T-helper 2 cell treated with Interferon-gamma antibody and Interleukin-4, amounts not matched to agents 5 μg/mL and 100 μg/mL, for 36 hours (primary cell): Measurements from ENCODE around the gene NUFIP1.
A peak's percentile ranks its signal among the peaks of the same experiment; 100 is the strongest.
"Not testable (repeated sequence)": the region's sequence is repeated elsewhere in the genome, so short reads cannot be mapped to it uniquely, and the experiment has no call there.

Experiments
- DNase-seq: peaks from one replicate; pipeline ENCODE4 v3.0.0; 2021; ENCODE audit warnings: low spot score
- H3K27ac Mint-ChIP-seq: one replicate; pipeline ENCODE4 v1.8.0; 2021; ENCODE audit warnings: mild to moderate bottlenecking, mixed read lengths
- H3K27me3 Mint-ChIP-seq: one replicate; pipeline ENCODE4 v1.8.0; 2021; ENCODE audit warnings: low read depth, mixed read lengths
- H3K36me3 Mint-ChIP-seq: one replicate; pipeline ENCODE4 v1.8.0; 2021; ENCODE audit warnings: low read depth, mixed read lengths
- H3K4me1 Mint-ChIP-seq: one replicate; pipeline ENCODE4 v1.8.0; 2021; ENCODE audit warnings: low read depth, mixed read lengths
- H3K4me3 Mint-ChIP-seq: one replicate; pipeline ENCODE4 v1.8.0; 2022; ENCODE audit warnings: mild to moderate bottlenecking, moderate library complexity, mixed read lengths
- H3K9me3 Mint-ChIP-seq: one replicate; pipeline ENCODE4 v1.8.0; 2021; ENCODE audit warnings: mixed read lengths

Gene NUFIP1

GRCh38 chr13:44952671-44953070, 36.6 kb downstream of the NUFIP1 start:
- Mint-ChIP-seq H3K9me3 (no peaks in the 10 kb centered on the region), H3K27me3 (no peaks in the 10 kb centered on the region), H3K4me1 (no peaks in the 10 kb centered on the region), H3K36me3 (no peaks in the 10 kb centered on the region), H3K27ac (no peak overlapping the region), H3K4me3 (no peak overlapping the region)
- no peak for DNase-seq

- H3K27ac Mint-ChIP-seq, result no peak overlapping the region
- no peaks in the 10 kb centered on the region for H3K9me3 Mint-ChIP-seq
- H3K36me3 Mint-ChIP-seq, result no peaks in the 10 kb centered on the region
- H3K4me3 Mint-ChIP-seq, result no peak overlapping the region
- H3K27me3 Mint-ChIP-seq, result no peaks in the 10 kb centered on the region
- no peaks in the 10 kb centered on the region for H3K4me1 Mint-ChIP-seq
- no peak for DNase-seq
Observed at GRCh38 chr13:44951184-44951583, 38.1 kb downstream of the NUFIP1 start.

- H3K4me3 Mint-ChIP-seq, H3K36me3 Mint-ChIP-seq, H3K27ac Mint-ChIP-seq, H3K4me1 Mint-ChIP-seq, H3K9me3 Mint-ChIP-seq, H3K27me3 Mint-ChIP-seq, DNase-seq: not testable (repeated sequence)
Observed at GRCh38 chr13:44943411-44943810, 45.9 kb downstream of the NUFIP1 start.

GRCh38 chr13:44938854-44939253, 50.4 kb downstream of the NUFIP1 start:
- no peaks in the 10 kb centered on the region for H3K9me3 Mint-ChIP-seq
- DNase-seq, result no peak
- H3K36me3 Mint-ChIP-seq, result peaks cover 9% of the 10 kb centered on the region
- H3K4me1 Mint-ChIP-seq, result peaks cover 4% of the 10 kb centered on the region
- no peak overlapping the region for H3K27ac Mint-ChIP-seq
- H3K4me3 Mint-ChIP-seq, result no peak overlapping the region
- H3K27me3 Mint-ChIP-seq, result no peaks in the 10 kb centered on the region

- no peak overlapping the region for H3K4me3 Mint-ChIP-seq
- H3K27me3 Mint-ChIP-seq, result peaks cover 4% of the 10 kb centered on the region
- H3K36me3 Mint-ChIP-seq, result peaks cover 4% of the 10 kb centered on the region
- no peak overlapping the region for H3K27ac Mint-ChIP-seq
- H3K9me3 Mint-ChIP-seq, result no peaks in the 10 kb centered on the region
- no peak for DNase-seq
- H3K4me1 Mint-ChIP-seq, result peaks cover 4% of the 10 kb centered on the region
Observed at GRCh38 chr13:44936246-44936645, 53.0 kb downstream of the NUFIP1 start.

GRCh38 chr13:44934724-44935123, 54.5 kb downstream of the NUFIP1 start:
- Mint-ChIP-seq H3K9me3 (no peaks in the 10 kb centered on the region), H3K27me3 (peaks cover 10% of the 10 kb centered on the region), H3K4me3 (no peak overlapping the region), H3K36me3 (no peaks in the 10 kb centered on the region), H3K4me1 (peaks cover 4% of the 10 kb centered on the region), H3K27ac (no peak overlapping the region)
- no peak for DNase-seq

- H3K4me1 Mint-ChIP-seq, result peaks cover 4% of the 10 kb centered on the region
- peaks cover 10% of the 10 kb centered on the region for H3K27me3 Mint-ChIP-seq
- H3K4me3 Mint-ChIP-seq, result no peak overlapping the region
- no peaks in the 10 kb centered on the region for H3K9me3 Mint-ChIP-seq
- H3K36me3 Mint-ChIP-seq, result no peaks in the 10 kb centered on the region
- peak overlapping the region; percentile 56 for H3K27ac Mint-ChIP-seq
- DNase-seq, result no peak
Observed at GRCh38 chr13:44932850-44933251, 56.4 kb downstream of the NUFIP1 start.

- peaks cover 4% of the 10 kb centered on the region for H3K4me1 Mint-ChIP-seq
- no peak overlapping the region for H3K27ac Mint-ChIP-seq
- no peaks in the 10 kb centered on the region for H3K9me3 Mint-ChIP-seq
- H3K27me3 Mint-ChIP-seq, result peaks cover 10% of the 10 kb centered on the region
- no peaks in the 10 kb centered on the region for H3K36me3 Mint-ChIP-seq
- no peak for DNase-seq
- no peak overlapping the region for H3K4me3 Mint-ChIP-seq
Observed at GRCh38 chr13:44932171-44932849, 57.0 kb downstream of the NUFIP1 start.

GRCh38 chr13:44930963-44931623, 58.2 kb downstream of the NUFIP1 start:
- Mint-ChIP-seq H3K27ac (no peak overlapping the region), H3K9me3 (no peaks in the 10 kb centered on the region), H3K36me3 (no peaks in the 10 kb centered on the region), H3K4me1 (peaks cover 4% of the 10 kb centered on the region), H3K4me3 (no peak overlapping the region), H3K27me3 (peaks cover 10% of the 10 kb centered on the region)
- DNase-seq, result no peak

GRCh38 chr13:44930280-44930679, 59.0 kb downstream of the NUFIP1 start:
- peaks cover 4% of the 10 kb centered on the region for H3K4me1 Mint-ChIP-seq
- H3K4me3 Mint-ChIP-seq, result no peak overlapping the region
- H3K27me3 Mint-ChIP-seq, result peaks cover 13% of the 10 kb centered on the region
- H3K27ac Mint-ChIP-seq, result no peak overlapping the region
- no peak for DNase-seq
- H3K36me3 Mint-ChIP-seq, result no peaks in the 10 kb centered on the region
- H3K9me3 Mint-ChIP-seq, result no peaks in the 10 kb centered on the region

- Mint-ChIP-seq H3K36me3 (no peaks in the 10 kb centered on the region), H3K27me3 (peaks cover 19% of the 10 kb centered on the region), H3K4me1 (peaks cover 1% of the 10 kb centered on the region), H3K4me3 (no peak overlapping the region), H3K27ac (no peak overlapping the region), H3K9me3 (no peaks in the 10 kb centered on the region)
- DNase-seq, result no peak
Observed at GRCh38 chr13:44929692-44930091, 59.6 kb downstream of the NUFIP1 start.

GRCh38 chr13:44927968-44928367, 61.3 kb downstream of the NUFIP1 start:
- no peak overlapping the region for H3K4me3 Mint-ChIP-seq
- no peak overlapping the region for H3K27ac Mint-ChIP-seq
- H3K27me3 Mint-ChIP-seq, result peaks cover 25% of the 10 kb centered on the region
- no peaks in the 10 kb centered on the region for H3K9me3 Mint-ChIP-seq
- H3K4me1 Mint-ChIP-seq, result no peaks in the 10 kb centered on the region
- no peak for DNase-seq
- no peaks in the 10 kb centered on the region for H3K36me3 Mint-ChIP-seq

- H3K4me1 Mint-ChIP-seq, result no peaks in the 10 kb centered on the region
- peaks cover 16% of the 10 kb centered on the region for H3K27me3 Mint-ChIP-seq
- H3K4me3 Mint-ChIP-seq, result no peak overlapping the region
- no peaks in the 10 kb centered on the region for H3K9me3 Mint-ChIP-seq
- H3K36me3 Mint-ChIP-seq, result no peaks in the 10 kb centered on the region
- DNase-seq, result no peak
- no peak overlapping the region for H3K27ac Mint-ChIP-seq
Observed at GRCh38 chr13:44921931-44922758, 67.1 kb downstream of the NUFIP1 start.

- no peak overlapping the region for H3K4me3 Mint-ChIP-seq
- DNase-seq, result no peak
- H3K9me3 Mint-ChIP-seq, result no peaks in the 10 kb centered on the region
- peaks cover 16% of the 10 kb centered on the region for H3K27me3 Mint-ChIP-seq
- H3K36me3 Mint-ChIP-seq, result no peaks in the 10 kb centered on the region
- H3K4me1 Mint-ChIP-seq, result no peaks in the 10 kb centered on the region
- H3K27ac Mint-ChIP-seq, result no peak overlapping the region
Observed at GRCh38 chr13:44921246-44921877, 67.9 kb downstream of the NUFIP1 start.
